GM06990 (cell line): Measurements from ENCODE around the gene PLEKHO2.

Experiments used
- DNase-seq: peaks from one replicate; pipeline ENCODE4 v3.0.0-alpha.2; 2011; ENCODE audit not compliant: insufficient read length; ENCODE audit errors: extremely low read depth
- H3K27me3 ChIP-seq: replicated peaks from 2 replicates; pipeline ENCODE4 v1.6.0; 2011; ENCODE audit warnings: low read length; ENCODE audit not compliant: control insufficient read depth, insufficient read depth
- H3K36me3 ChIP-seq: 2 replicates; pipeline ENCODE4 v1.5.1; 2011; ENCODE audit warnings: low read length; ENCODE audit not compliant: control insufficient read depth, insufficient read depth
- H3K4me3 ChIP-seq: replicated peaks from 2 replicates; pipeline ENCODE4 v1.5.1; 2011; ENCODE audit warnings: low read depth, mild to moderate bottlenecking, control low read depth, low read length
- CTCF ChIP-seq: IDR thresholded peaks from 2 replicates; pipeline ENCODE4 v1.5.1; 2011; ENCODE audit warnings: low read length, control low read depth, mild to moderate bottlenecking, inconsistent platforms; ENCODE audit not compliant: insufficient read depth, poor library complexity, severe bottlenecking

Gene PLEKHO2

GRCh38 chr15:64837502-64837901 is 4.2 kb upstream of the PLEKHO2 start:
- H3K27me3 ChIP-seq, result no peaks in the 10 kb centered on the region
- no peak for DNase-seq
- H3K36me3 ChIP-seq, result no peaks in the 10 kb centered on the region
- no peak overlapping the region for H3K4me3 ChIP-seq
- no peak for TF ChIP-seq CTCF

GRCh38 chr15:64841060-64841343 is 713 bp upstream of the PLEKHO2 start:
- DNase-seq, result no peak
- H3K36me3 ChIP-seq, result no peaks in the 10 kb centered on the region
- TF ChIP-seq CTCF, result no peak
- no peaks in the 10 kb centered on the region for H3K27me3 ChIP-seq
- H3K4me3 ChIP-seq, result peak overlapping the region; percentile 69

GRCh38 chr15:64842096-64842939 is 603 bp downstream of the PLEKHO2 start:
- H3K4me3 ChIP-seq, result peak overlapping the region; percentile 98
- DNase-seq, result no peak
- no peak for TF ChIP-seq CTCF
- H3K36me3 ChIP-seq, result no peaks in the 10 kb centered on the region; the same call in 1 of the 2 replicates
- no peaks in the 10 kb centered on the region for H3K27me3 ChIP-seq

GRCh38 chr15:64842986-64843561 is 1.4 kb downstream of the PLEKHO2 start:
- no peaks in the 10 kb centered on the region for H3K27me3 ChIP-seq
- DNase-seq, result no peak
- peak; percentile 6 for TF ChIP-seq CTCF
- H3K4me3 ChIP-seq, result peak overlapping the region; percentile 98
- peaks cover 4% of the 10 kb centered on the region for H3K36me3 ChIP-seq

GRCh38 chr15:64843991-64844390 is 2.3 kb downstream of the PLEKHO2 start:
- peak overlapping the region; percentile 98 for H3K4me3 ChIP-seq
- no peaks in the 10 kb centered on the region for H3K27me3 ChIP-seq
- peaks cover 9% of the 10 kb centered on the region for H3K36me3 ChIP-seq
- TF ChIP-seq CTCF, result no peak
- DNase-seq, result no peak
